Measurements from ENCODE around the gene DNPH1. TPM values are rescaled to one million over a fixed set of nuclear protein-coding genes. Genes with fewer than 3 reads are reported as not detected.

DNPH1 gene
- total and polyA plus RNA-seq, 10 of the 15 experiments (the other 5 are each of a cell fraction or from before 2014, with no cell fraction given): 7.0 to 136 (median 67.7) TPM

DNA sequence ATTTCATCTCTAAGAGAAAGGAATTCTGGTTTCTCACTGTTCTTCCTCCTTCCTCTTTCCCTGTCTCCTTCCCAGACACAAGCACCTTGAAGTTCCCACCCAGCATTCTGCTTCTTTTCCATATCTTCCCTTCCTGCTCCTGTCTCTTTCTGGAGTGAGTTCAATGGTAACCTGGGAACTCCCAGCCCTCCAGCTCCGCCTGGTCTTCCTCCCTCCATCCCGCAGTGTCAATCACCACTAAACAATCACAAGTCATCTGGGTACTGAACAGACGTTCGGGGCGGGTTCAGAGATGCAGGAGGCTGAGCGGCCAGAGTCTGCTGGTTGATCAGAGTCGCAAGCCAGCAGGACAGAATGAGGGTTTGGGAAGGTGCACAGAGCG, 21.7 kb upstream of the DNPH1 start:
- H3K4me3 ChIP-seq: no peak overlapping the region
- CTCF ChIA-PET: no interaction called here
- BruUV-seq (replicated peaks): no TSS peak
- peak overlapping the region; percentile 59 for H2AFZ ChIP-seq (ENCODE audit: control insufficient read depth, low read depth, low read length)
- peaks cover 0 to 5% of the 10 kb centered on the region in 2 experiments; a peak in 1 of 4 replicates for H3K27me3 ChIP-seq (replicated peaks in 1 of 2; ENCODE audit: control insufficient read depth in 2 of 2, insufficient read depth in 2 of 2, low read length in 1 of 2)
- H3K9ac ChIP-seq (ENCODE audit: control insufficient read depth, insufficient read depth, low read length): no peak overlapping the region
- SMC1A ChIA-PET (ENCODE audit: uncharacterized antibody, unreplicated experiment): interaction anchor here (0.9 kb wide), 2 partner anchors 77 to 256 kb away, joined by 3 read pairs; no protein-coding TSS in a partner anchor
- H3K4me1 ChIP-seq (ENCODE audit: control insufficient read depth, insufficient read depth, low read length): peaks cover 27% of the 10 kb centered on the region
- ATAC-seq (peak; percentile 27), DNase-seq (ENCODE audit: low read depth, low spot score) (no peak), FAIRE-seq (peak; percentile 7)
- no peaks in the 10 kb centered on the region for H4K20me1 ChIP-seq (ENCODE audit: control insufficient read depth, insufficient read depth)
- H3K4me2 ChIP-seq (ENCODE audit: control insufficient read depth, insufficient read depth): peak overlapping the region; percentile 54
- in situ Hi-C loops (cut with MboI): no loop called here
- H3K9me3 ChIP-seq (replicated peaks; ENCODE audit: control insufficient read depth, insufficient read depth, low read length): no peaks in the 10 kb centered on the region
- RAD21 ChIA-PET (ENCODE audit: unreplicated experiment): interaction anchor here (1.0 kb wide), 1 partner anchor 105 kb away, joined by 3 read pairs; no protein-coding TSS in a partner anchor
- POLR2A ChIA-PET: interaction anchor here (1.0 kb wide), 1 partner anchor 26 kb away, joined by 9 read pairs; no protein-coding TSS in a partner anchor
- H3K79me2 ChIP-seq (ENCODE audit: control insufficient read depth, insufficient read depth, low read length): no peaks in the 10 kb centered on the region
- intact Hi-C loops (cut with micrococcal nuclease; ENCODE audit: unreplicated experiment): no loop called here
- 14% methylated on average over 8 of the region's 8 CpGs for WGBS (ENCODE audit: insufficient coverage, insufficient replicate concordance, low lambda C conversion rate, missing lambda C conversion rate)
- H3K27ac ChIP-seq (ENCODE audit: control insufficient read depth, insufficient read depth): no peak overlapping the region
- H3K36me3 ChIP-seq (ENCODE audit: control insufficient read depth in 2 of 2, insufficient read depth in 2 of 2, low read length in 1 of 2): no peaks in the 10 kb centered on the region
- TF ChIP-seq, protein P1, sequence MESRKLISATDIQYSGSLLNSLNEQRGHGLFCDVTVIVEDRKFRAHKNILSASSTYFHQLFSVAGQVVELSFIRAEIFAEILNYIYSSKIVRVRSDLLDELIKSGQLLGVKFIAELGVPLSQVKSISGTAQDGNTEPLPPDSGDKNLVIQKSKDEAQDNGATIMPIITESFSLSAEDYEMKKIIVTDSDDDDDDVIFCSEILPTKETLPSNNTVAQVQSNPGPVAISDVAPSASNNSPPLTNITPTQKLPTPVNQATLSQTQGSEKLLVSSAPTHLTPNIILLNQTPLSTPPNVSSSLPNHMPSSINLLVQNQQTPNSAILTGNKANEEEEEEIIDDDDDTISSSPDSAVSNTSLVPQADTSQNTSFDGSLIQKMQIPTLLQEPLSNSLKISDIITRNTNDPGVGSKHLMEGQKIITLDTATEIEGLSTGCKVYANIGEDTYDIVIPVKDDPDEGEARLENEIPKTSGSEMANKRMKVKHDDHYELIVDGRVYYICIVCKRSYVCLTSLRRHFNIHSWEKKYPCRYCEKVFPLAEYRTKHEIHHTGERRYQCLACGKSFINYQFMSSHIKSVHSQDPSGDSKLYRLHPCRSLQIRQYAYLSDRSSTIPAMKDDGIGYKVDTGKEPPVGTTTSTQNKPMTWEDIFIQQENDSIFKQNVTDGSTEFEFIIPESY (IDR thresholded peaks at IDR 0.05): no peak
- TF ChIP-seq TCF7 (IDR thresholded peaks at IDR 0.05; ENCODE audit: borderline replicate concordance) (no peak), IKZF2 (IDR thresholded peaks at IDR 0.05) (peak; percentile 45 to 54; a peak in 2 of 4 replicates), RB1 (IDR thresholded peaks at IDR 0.05; ENCODE audit: borderline replicate concordance) (no peak), EP300 (IDR thresholded peaks at IDR 0.05; ENCODE audit: borderline replicate concordance in 1 of 2, control insufficient read depth in 1 of 2, low read depth in 2 of 2, low read length in 2 of 2) (no peak), IKZF1 (conservative IDR thresholded peaks at IDR 0.05) (0 out of 2 replicates have a peak, but pooled peaks have one; percentile 48), SPI1 (IDR thresholded peaks at IDR 0.05; ENCODE audit: borderline replicate concordance, insufficient read depth, low read depth, low read length) (0 out of 2 replicates have a peak, but pooled peaks have one; percentile 5)
- TF ChIP-seq, protein P2, sequence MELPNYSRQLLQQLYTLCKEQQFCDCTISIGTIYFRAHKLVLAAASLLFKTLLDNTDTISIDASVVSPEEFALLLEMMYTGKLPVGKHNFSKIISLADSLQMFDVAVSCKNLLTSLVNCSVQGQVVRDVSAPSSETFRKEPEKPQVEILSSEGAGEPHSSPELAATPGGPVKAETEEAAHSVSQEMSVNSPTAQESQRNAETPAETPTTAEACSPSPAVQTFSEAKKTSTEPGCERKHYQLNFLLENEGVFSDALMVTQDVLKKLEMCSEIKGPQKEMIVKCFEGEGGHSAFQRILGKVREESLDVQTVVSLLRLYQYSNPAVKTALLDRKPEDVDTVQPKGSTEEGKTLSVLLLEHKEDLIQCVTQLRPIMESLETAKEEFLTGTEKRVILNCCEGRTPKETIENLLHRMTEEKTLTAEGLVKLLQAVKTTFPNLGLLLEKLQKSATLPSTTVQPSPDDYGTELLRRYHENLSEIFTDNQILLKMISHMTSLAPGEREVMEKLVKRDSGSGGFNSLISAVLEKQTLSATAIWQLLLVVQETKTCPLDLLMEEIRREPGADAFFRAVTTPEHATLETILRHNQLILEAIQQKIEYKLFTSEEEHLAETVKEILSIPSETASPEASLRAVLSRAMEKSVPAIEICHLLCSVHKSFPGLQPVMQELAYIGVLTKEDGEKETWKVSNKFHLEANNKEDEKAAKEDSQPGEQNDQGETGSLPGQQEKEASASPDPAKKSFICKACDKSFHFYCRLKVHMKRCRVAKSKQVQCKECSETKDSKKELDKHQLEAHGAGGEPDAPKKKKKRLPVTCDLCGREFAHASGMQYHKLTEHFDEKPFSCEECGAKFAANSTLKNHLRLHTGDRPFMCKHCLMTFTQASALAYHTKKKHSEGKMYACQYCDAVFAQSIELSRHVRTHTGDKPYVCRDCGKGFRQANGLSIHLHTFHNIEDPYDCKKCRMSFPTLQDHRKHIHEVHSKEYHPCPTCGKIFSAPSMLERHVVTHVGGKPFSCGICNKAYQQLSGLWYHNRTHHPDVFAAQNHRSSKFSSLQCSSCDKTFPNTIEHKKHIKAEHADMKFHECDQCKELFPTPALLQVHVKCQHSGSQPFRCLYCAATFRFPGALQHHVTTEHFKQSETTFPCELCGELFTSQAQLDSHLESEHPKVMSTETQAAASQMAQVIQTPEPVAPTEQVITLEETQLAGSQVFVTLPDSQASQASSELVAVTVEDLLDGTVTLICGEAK (IDR thresholded peaks at IDR 0.05; ENCODE audit: borderline replicate concordance): no peak
- TF ChIP-seq, protein P3, sequence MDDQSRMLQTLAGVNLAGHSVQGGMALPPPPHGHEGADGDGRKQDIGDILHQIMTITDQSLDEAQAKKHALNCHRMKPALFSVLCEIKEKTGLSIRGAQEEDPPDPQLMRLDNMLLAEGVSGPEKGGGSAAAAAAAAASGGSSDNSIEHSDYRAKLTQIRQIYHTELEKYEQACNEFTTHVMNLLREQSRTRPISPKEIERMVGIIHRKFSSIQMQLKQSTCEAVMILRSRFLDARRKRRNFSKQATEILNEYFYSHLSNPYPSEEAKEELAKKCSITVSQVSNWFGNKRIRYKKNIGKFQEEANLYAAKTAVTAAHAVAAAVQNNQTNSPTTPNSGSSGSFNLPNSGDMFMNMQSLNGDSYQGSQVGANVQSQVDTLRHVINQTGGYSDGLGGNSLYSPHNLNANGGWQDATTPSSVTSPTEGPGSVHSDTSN (IDR thresholded peaks at IDR 0.05; ENCODE audit: insufficient replicate concordance, low read depth, low read length): peak; percentile 90
- TF ChIP-seq, protein P4, sequence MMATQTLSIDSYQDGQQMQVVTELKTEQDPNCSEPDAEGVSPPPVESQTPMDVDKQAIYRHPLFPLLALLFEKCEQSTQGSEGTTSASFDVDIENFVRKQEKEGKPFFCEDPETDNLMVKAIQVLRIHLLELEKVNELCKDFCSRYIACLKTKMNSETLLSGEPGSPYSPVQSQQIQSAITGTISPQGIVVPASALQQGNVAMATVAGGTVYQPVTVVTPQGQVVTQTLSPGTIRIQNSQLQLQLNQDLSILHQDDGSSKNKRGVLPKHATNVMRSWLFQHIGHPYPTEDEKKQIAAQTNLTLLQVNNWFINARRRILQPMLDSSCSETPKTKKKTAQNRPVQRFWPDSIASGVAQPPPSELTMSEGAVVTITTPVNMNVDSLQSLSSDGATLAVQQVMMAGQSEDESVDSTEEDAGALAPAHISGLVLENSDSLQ (IDR thresholded peaks at IDR 0.05): peak; percentile 96
- TF ChIP-seq, protein P5, sequence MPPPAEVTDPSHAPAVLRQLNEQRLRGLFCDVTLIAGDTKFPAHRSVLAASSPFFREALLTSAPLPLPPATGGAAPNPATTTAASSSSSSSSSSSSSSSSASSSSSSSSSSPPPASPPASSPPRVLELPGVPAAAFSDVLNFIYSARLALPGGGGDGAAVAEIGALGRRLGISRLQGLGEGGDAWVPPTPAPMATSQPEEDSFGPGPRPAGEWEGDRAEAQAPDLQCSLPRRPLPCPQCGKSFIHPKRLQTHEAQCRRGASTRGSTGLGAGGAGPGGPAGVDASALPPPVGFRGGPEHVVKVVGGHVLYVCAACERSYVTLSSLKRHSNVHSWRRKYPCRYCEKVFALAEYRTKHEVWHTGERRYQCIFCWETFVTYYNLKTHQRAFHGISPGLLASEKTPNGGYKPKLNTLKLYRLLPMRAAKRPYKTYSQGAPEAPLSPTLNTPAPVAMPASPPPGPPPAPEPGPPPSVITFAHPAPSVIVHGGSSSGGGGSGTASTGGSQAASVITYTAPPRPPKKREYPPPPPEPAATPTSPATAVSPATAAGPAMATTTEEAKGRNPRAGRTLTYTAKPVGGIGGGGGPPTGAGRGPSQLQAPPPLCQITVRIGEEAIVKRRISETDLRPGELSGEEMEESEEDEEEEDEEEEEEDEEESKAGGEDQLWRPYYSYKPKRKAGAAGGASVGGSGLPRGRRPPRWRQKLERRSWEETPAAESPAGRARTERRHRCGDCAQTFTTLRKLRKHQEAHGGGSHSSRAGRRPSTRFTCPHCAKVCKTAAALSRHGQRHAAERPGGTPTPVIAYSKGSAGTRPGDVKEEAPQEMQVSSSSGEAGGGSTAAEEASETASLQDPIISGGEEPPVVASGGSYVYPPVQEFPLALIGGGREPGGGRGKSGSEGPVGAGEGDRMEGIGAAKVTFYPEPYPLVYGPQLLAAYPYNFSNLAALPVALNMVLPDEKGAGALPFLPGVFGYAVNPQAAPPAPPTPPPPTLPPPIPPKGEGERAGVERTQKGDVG (CRISPR knock-in tag; IDR thresholded peaks at IDR 0.05): no peak
